ENCODE results near the gene SMIM10L2A. TPM values are rescaled to one million over a fixed set of nuclear protein-coding genes. Genes with fewer than 3 reads are reported as not detected.

SMIM10L2A gene
- polyA plus RNA-seq, 3 donors: not detected

GRCh38 chrX:135389243-135389642 lies 32.5 kb upstream of the SMIM10L2A start:
- H3K4me2 ChIP-seq (replicated peaks; ENCODE audit: extremely low read depth, low read length, poor library complexity, severe bottlenecking): no peak overlapping the region
- Mint-ChIP-seq H3K9me3 (peaks cover 0 to 3% (median 0%) of the 10 kb centered on the region in 7 donors), H3K27me3 (ENCODE audit: low read depth in 3 of 3) (peaks cover 2 to 7% (median 6%) of the 10 kb centered on the region in 3 donors), H3K27ac (no peak overlapping the region), H3K36me3 (no peaks in the 10 kb centered on the region), H3K4me3 (no peak overlapping the region), H3K4me1 (peaks cover 5% of the 10 kb centered on the region)
- H3K36me3 ChIP-seq (replicated peaks in 1 of 2; ENCODE audit: control insufficient read depth in 1 of 2, insufficient read depth in 2 of 2, low read length in 2 of 2): no peaks in the 10 kb centered on the region
- TF ChIP-seq CTCF (IDR thresholded peaks at IDR 0.05): no peak
- intact Hi-C loops (cut with micrococcal nuclease): no loop called here
- H3K4me1 ChIP-seq (ENCODE audit: control insufficient read depth in 1 of 2, insufficient read depth in 2 of 2, low read length in 2 of 2): no peaks in the 10 kb centered on the region
- no peaks in the 10 kb centered on the region for H4K20me1 ChIP-seq (ENCODE audit: insufficient read depth, low read length)
- no peaks in the 10 kb centered on the region for H3K9me3 ChIP-seq (replicated peaks in 1 of 2; ENCODE audit: control insufficient read depth in 1 of 2, insufficient read depth in 1 of 2, low read length in 2 of 2)
- no peak overlapping the region for H3K9ac ChIP-seq (ENCODE audit: insufficient read depth, low read length, poor library complexity, severe bottlenecking)
- no peak for DNase-seq
- no peaks in the 10 kb centered on the region for H3K27me3 ChIP-seq (ENCODE audit: control insufficient read depth in 2 of 2, insufficient read depth in 2 of 2, low read length in 2 of 2)
- WGBS (ENCODE audit: insufficient coverage): no CpG with 5 or more reads among the region's 1 CpG
- H3K79me2 ChIP-seq (ENCODE audit: insufficient read depth, low read length): no peaks in the 10 kb centered on the region
- H3K4me3 ChIP-seq (replicated peaks in 1 of 3; ENCODE audit: low read depth in 2 of 3, low read length in 3 of 3): no peak overlapping the region
- H3K27ac ChIP-seq (ENCODE audit: low read depth in 1 of 2, low read length in 2 of 2): no peak overlapping the region
- H2AFZ ChIP-seq (ENCODE audit: insufficient read depth, low read depth, low read length, poor library complexity, severe bottlenecking): no peak overlapping the region

GRCh38 chrX:135389717-135390116 lies 32.0 kb upstream of the SMIM10L2A start:
- Mint-ChIP-seq H3K4me1 (peaks cover 5% of the 10 kb centered on the region), H3K9me3 (peaks cover 0 to 3% (median 0%) of the 10 kb centered on the region in 7 donors), H3K27me3 (ENCODE audit: low read depth in 3 of 3) (peaks cover 2 to 7% (median 6%) of the 10 kb centered on the region in 3 donors), H3K4me3 (no peak overlapping the region), H3K27ac (no peak overlapping the region), H3K36me3 (no peaks in the 10 kb centered on the region)
- H3K27me3 ChIP-seq (ENCODE audit: control insufficient read depth in 2 of 2, insufficient read depth in 2 of 2, low read length in 2 of 2): no peaks in the 10 kb centered on the region
- H3K36me3 ChIP-seq (replicated peaks in 1 of 2; ENCODE audit: control insufficient read depth in 1 of 2, insufficient read depth in 2 of 2, low read length in 2 of 2): no peaks in the 10 kb centered on the region
- H3K4me3 ChIP-seq (replicated peaks in 1 of 3; ENCODE audit: low read depth in 2 of 3, low read length in 3 of 3): no peak overlapping the region
- TF ChIP-seq CTCF (IDR thresholded peaks at IDR 0.05): no peak
- no peaks in the 10 kb centered on the region for H3K9me3 ChIP-seq (replicated peaks in 1 of 2; ENCODE audit: control insufficient read depth in 1 of 2, insufficient read depth in 1 of 2, low read length in 2 of 2)
- no peak overlapping the region for H3K27ac ChIP-seq (ENCODE audit: low read depth in 1 of 2, low read length in 2 of 2)
- H2AFZ ChIP-seq (ENCODE audit: insufficient read depth, low read depth, low read length, poor library complexity, severe bottlenecking): no peak overlapping the region
- no peaks in the 10 kb centered on the region for H4K20me1 ChIP-seq (ENCODE audit: insufficient read depth, low read length)
- no peak overlapping the region for H3K9ac ChIP-seq (ENCODE audit: insufficient read depth, low read length, poor library complexity, severe bottlenecking)
- no peaks in the 10 kb centered on the region for H3K4me1 ChIP-seq (ENCODE audit: control insufficient read depth in 1 of 2, insufficient read depth in 2 of 2, low read length in 2 of 2)
- DNase-seq: no peak
- H3K4me2 ChIP-seq (replicated peaks; ENCODE audit: extremely low read depth, low read length, poor library complexity, severe bottlenecking): no peak overlapping the region
- intact Hi-C loops (cut with micrococcal nuclease): no loop called here
- whole genome bisulfite sequencing (ENCODE audit: insufficient coverage): no CpG with 5 or more reads among the region's 2 CpGs
- no peaks in the 10 kb centered on the region for H3K79me2 ChIP-seq (ENCODE audit: insufficient read depth, low read length)
